ENCODE data around the gene HSD3B7. TPM values are rescaled to one million over a fixed set of nuclear protein-coding genes. Genes with fewer than 3 reads are reported as not detected.

The HSD3B7 gene
- polyA plus RNA-seq, 4 donors: 9.4 to 10.1 (median 9.7) TPM

- no peak for DNase-seq (ENCODE audit: low read depth in 4 of 4, low spot score in 3 of 4)
Measured at GRCh38 chr16:30980959-30981358, 4.0 kb upstream of the HSD3B7 start.

DNA sequence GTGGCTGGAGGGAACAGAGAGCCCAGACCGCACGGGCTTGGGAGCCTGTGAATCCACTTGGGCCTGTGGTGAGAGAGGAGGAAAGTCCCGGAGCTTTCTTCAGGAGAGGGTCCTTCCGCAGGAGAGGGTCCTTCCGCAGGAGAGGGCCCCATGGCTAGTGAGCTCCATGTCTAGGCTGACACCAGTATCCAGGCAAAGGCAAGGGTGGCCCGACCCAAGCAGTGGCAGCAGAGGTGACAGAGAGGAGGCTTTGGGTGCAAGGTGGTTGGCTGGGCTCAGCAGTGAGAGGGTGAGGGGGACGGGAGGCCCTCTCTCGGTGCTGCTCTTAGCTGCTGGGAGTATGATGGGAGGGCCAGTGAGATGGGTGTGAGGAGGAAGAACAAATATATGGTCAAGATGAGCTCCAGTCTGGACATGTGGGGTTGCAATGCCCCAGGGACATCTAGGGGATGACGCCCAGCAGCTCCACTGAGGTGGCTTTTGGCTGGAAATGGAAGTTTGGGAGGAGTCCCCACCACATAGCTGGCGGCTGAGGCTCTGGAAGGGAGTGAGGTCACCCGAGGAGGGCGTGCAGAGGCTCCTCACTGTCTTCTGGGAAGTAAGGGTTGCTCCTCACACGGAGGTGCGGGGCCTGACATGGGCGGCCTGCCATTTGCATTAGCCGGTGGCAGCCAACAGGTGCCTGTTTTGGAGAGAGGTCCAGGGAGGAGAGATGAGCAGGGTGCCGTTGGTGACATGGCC is 2.3 kb upstream of the HSD3B7 start:
- no peak for DNase-seq (ENCODE audit: low read depth in 4 of 4, low spot score in 3 of 4)

DNA sequence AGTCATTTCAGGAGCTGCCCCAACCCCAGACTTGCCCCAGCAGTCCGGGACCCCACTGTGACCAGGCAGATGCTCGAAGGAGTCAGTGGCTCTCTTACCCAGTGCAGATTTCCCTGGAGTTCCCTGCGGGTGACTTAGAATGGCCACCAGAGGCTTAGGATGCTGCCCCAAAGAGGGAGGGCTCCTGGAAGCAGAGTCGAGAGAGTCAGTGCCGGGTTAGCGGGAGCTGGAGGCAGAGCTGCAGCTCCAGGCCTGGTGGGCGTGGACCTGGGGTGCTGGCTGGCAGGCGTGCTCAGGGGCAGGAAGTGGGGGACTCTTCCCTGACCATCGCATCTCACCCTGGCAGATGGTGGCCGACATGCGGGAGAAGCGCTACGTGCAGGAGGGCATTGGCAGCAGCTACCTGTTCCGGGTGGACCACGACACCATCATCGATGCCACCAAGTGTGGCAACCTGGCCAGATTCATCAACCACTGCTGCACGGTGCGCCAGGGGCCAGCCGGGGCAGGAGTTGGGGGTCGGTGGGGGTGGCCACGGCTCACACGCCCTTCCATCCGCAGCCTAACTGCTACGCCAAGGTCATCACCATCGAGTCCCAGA is 1.6 kb upstream of the HSD3B7 start:
- DNase-seq (ENCODE audit: low read depth in 4 of 4, low spot score in 3 of 4): no peak

DNA sequence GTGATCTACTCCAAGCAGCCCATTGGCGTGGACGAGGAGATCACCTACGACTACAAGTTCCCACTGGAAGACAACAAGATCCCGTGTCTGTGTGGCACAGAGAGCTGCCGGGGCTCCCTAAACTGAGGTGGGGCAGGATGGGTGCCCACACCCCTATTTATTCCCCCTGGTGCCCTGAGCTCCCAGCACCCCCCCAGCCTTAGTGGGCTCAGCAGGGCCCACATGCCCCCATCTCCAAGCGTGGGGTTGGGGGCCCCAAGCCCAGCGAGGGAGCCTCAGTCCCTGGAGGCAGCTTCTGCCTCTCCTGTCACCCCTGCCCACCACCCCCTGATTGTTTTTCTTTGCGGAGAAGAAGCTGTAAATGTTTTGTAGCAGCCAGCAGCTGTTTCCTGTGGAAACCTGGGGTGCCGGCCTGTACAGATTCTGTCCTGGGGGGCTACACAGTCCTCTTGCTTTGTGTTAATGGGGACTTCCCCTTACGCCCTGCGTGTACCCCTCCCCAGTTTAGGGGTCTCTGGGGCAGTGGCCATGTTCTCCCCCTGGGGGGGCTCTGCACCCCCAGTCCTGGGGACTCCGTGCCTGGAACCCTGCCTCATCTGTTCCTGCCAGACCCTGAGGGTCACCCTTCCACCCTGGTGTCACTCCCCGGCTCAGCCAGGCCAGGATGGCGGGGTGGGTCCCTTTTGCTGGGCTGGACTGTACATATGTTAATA is 953 bp upstream of the HSD3B7 start:
- DNase-seq (ENCODE audit: low read depth in 4 of 4, low spot score in 3 of 4): no peak

- peak in 3 of 4 donors; percentile 25 to 42 (median 35) for DNase-seq (ENCODE audit: low read depth in 4 of 4, low spot score in 3 of 4)
Measured at GRCh38 chr16:30985401-30986128, 558 bp downstream of the HSD3B7 start.

DNA sequence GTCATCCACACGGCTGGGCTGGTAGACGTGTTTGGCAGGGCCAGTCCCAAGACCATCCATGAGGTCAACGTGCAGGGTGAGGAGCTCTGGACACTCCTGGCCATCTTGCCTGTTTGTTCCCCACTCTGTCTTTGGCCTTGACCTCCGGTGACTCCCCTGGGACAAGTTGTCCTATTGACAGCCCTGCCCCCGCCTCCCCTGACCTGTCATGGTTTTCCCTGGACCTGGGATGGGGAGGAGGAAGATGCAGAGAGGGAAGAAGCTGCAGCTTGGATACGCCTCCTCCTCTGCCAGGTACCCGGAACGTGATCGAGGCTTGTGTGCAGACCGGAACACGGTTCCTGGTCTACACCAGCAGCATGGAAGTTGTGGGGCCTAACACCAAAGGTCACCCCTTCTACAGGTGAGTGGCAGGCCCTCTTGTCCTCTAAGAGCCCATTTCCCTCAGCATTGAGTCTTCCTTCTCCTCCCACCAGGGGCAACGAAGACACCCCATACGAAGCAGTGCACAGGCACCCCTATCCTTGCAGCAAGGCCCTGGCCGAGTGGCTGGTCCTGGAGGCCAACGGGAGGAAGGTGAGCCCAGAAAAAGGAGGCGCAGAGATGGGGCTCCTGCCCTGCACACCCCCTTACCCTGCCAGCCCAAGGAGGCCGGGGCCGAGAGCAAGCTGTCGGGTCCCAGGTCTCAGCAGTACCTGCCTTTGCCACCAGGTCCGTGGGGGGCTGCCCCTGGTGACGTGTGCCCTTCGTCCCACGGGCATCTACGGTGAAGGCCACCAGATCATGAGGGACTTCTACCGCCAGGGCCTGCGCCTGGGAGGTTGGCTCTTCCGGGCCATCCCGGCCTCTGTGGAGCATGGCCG is 1.4 kb downstream of the HSD3B7 start:
- no peak for DNase-seq (ENCODE audit: low read depth in 4 of 4, low spot score in 3 of 4)

- no peak for DNase-seq (ENCODE audit: low read depth in 4 of 4, low spot score in 3 of 4)
Measured at GRCh38 chr16:30987581-30988190, 2.7 kb downstream of the HSD3B7 start.

- no peak for DNase-seq (ENCODE audit: low read depth in 4 of 4, low spot score in 3 of 4)
Measured at GRCh38 chr16:30989469-30990047, 4.6 kb downstream of the HSD3B7 start.

- no peak for DNase-seq (ENCODE audit: low read depth in 4 of 4, low spot score in 3 of 4)
Measured at GRCh38 chr16:30990105-30990504, 5.1 kb downstream of the HSD3B7 start.

GRCh38 chr16:30991052-30991451 is 6.0 kb downstream of the HSD3B7 start:
- DNase-seq (ENCODE audit: low read depth in 4 of 4, low spot score in 3 of 4): no peak

DNA sequence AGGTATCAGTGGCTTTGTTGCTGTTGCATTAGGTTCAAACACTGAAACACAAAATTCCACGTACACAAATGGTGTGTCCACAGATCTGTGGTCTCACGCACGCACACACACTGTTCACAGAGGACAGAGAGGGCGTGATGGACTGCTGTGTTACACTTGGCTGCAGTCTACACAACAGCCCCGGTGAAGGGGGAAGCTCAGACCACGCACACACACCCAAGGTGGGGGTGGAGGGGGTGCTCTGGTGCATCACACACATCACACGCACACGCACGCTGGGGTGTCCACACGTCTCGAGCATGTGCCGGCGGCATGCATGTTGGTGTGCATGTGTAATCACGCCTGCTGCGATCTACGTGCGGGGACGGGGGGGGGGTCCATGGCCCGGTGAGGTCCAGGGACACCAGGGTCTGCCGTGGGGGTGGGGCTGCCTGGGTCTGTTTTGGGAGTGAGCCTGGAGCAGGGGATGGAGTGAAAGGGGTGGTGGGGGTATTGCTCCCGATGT is 7.3 kb downstream of the HSD3B7 start:
- DNase-seq (ENCODE audit: low read depth in 4 of 4, low spot score in 3 of 4): no peak

- no peak for DNase-seq (ENCODE audit: low read depth in 4 of 4, low spot score in 3 of 4)
Measured at GRCh38 chr16:30992931-30993816, 8.2 kb downstream of the HSD3B7 start.

DNA sequence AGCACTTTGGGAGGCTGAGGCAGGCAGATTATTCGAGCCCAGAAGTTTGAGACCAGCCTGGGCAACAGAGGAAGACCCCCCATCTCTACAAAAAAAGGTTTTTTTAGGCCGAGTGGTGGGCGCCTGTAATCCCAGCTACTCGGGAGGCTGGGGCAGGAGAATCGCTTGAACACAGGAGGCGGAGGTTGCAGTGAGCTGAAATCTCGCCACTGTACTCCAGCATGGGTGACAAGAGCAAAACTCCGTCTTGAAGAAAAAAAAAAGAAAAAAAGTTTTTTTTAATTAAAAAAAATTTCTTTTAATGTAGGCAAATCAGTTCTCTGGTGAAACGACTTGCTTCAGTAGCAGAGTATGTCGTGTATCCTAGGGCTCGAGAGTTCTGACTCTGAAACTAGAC is 10.9 kb downstream of the HSD3B7 start:
- no peak for DNase-seq (ENCODE audit: low read depth in 4 of 4, low spot score in 3 of 4)

GRCh38 chr16:30996324-30996984 is 11.4 kb downstream of the HSD3B7 start:
- DNase-seq (ENCODE audit: low read depth in 4 of 4, low spot score in 3 of 4): no peak

DNA sequence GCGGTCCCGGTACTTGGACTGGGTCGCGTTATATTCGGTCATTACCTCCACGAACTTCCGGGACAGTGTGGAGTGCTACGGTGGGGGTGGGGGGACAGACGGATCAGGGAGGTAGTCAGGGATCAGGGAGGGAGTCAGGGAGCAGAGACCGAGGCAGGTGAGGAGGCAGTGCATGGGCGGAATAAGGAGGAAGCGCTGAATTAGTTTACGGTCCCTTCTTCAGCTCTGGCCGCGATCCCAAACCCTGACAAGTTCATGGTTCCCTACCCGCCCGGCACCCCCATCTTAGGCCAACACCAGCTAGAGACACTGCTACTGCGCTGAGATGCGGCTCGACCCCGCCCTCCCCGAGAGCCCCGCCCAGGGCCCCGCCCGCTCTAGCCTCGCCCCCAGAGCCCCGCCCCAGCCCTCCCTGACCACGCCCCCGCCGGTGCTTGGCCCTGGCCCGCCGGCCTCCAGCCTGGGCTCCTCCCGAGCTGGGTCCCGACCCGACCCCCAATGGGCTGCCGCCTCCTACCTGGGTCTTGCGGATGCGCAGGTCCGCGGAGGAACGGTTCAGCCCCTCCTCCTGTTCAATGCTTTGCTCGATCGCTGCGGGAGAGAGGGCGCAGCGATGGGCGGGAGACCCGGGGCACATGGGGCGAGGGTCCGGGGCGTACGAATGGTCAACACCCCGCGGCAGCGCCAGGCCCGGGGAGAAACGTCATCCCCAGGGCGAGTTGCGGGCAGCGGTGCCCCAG is 12.1 kb downstream of the HSD3B7 start:
- DNase-seq (ENCODE audit: low read depth in 4 of 4, low spot score in 3 of 4): no peak

DNA sequence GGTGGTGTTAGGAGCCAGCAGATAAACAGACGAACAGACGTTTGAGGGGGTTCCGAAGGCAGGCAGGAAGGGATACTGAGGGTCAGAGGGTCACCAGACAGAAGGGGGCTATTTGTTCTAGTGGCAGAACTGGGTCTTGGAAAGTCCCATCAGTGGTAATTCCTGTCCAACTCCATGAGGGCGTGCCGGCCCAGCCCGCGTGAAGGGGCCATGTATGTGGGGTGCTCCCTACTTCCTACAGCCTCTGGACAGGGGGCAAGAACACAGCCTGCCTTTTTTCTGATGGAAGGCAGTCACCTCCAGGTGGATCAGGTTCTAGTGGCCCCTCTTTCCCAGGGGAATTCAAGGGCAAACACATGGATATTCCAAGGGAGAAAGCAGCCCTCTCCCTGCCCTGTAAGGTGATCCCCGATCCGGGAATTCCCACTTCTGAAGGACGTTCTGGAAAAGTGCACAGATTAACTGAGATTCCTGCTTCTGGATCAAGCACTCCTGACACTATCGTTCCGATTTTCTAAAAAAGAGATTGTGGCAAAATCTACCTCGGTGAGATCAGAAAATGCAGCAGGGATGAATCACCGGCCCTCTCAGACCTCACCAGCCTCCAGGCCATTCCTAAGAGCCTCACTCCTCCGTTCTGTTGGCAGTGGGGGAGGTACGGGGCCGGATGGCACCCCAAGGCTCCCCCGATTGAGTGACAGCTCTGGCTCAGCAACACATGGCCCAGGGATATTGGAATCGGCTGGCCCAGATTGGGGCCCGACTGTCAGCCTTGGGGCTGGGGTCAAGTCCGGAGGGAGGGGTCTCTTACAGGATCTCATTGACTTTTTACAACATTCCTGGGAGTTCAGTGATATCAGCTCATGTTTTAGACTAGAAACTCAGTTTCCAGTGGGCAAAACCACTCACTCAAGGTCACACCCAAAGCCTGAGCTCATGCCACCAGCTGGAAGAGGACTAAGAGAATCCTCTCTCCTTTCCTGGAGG is 13.0 kb downstream of the HSD3B7 start:
- DNase-seq (ENCODE audit: low read depth in 4 of 4, low spot score in 3 of 4): no peak
